Ishikawa (cell line): ENCODE measurements around the gene NUMB.

Experiments used
- CEBPB ChIP-seq: IDR thresholded peaks from 2 replicates; pipeline ENCODE4 v1.6.1; 2012
- CREB1 ChIP-seq: IDR thresholded peaks from 2 replicates; pipeline ENCODE4 v1.6.1; 2012; ENCODE audit warnings: low read depth
- EGR1 ChIP-seq: IDR thresholded peaks from 2 replicates; pipeline ENCODE4 v1.6.1; 2012
- EP300 ChIP-seq: IDR thresholded peaks from 2 replicates; pipeline ENCODE4 v1.6.1; 2012; ENCODE audit warnings: borderline replicate concordance
- FOXM1 ChIP-seq: IDR thresholded peaks from 2 replicates; pipeline ENCODE4 v1.6.1; 2012; ENCODE audit warnings: low read depth, borderline replicate concordance
- MAX ChIP-seq: IDR thresholded peaks from 2 replicates; pipeline ENCODE4 v1.6.1; 2012
- NFIC ChIP-seq: IDR thresholded peaks from 2 replicates; pipeline ENCODE4 v1.6.1; 2012
- RAD21 ChIP-seq: IDR thresholded peaks from 2 replicates; pipeline ENCODE4 v1.6.1; 2012; ENCODE audit warnings: low read depth
- REST ChIP-seq: IDR thresholded peaks from 2 replicates; pipeline ENCODE4 v1.6.1; 2012; ENCODE audit warnings: low read depth, mild to moderate bottlenecking
- TAF1 ChIP-seq: IDR thresholded peaks from 2 replicates; pipeline ENCODE4 v1.6.1; 2012; ENCODE audit warnings: low read depth, mild to moderate bottlenecking
- TCF12 ChIP-seq: IDR thresholded peaks from 2 replicates; pipeline ENCODE4 v1.6.1; 2012; ENCODE audit warnings: low read depth
- TEAD4 ChIP-seq: IDR thresholded peaks from 2 replicates; pipeline ENCODE4 v1.6.1; 2012
- YY1 ChIP-seq: IDR thresholded peaks from 2 replicates; pipeline ENCODE4 v1.6.1; 2012; ENCODE audit warnings: low read depth
- ZBTB7A ChIP-seq: IDR thresholded peaks from 2 replicates; pipeline ENCODE4 v1.6.1; 2012; ENCODE audit warnings: low read depth
- TF ChIP-seq, protein P1 (sequence below): IDR thresholded peaks from 2 replicates; pipeline ENCODE4 v1.6.1; 2012

NUMB gene

DNA sequence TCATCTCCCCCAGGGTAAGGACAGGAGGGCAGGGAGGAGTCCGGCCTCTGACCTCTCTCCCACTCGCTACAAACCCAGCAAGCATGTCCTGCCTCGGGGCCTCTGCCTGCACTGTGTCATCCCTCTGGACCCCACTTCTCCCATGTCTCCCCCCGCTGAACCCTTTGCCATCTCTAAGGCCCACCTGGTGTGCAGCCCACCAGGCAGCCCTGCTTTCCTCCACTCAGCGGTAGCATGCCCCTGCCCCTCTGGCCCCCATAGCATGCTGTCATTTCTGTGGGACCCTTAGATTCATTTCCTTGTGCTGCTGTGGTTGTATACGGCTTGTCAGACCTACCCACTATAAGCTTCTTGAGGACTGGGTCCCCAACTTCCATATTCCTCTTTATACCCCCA, 203.3 kb downstream of the NUMB start:
- no peak for TF ChIP-seq MAX
- no peak for TF ChIP-seq CEBPB
- TF ChIP-seq ZBTB7A = no peak
- no peak for TF ChIP-seq YY1
- TF ChIP-seq TEAD4 = no peak
- no peak for TF ChIP-seq CREB1
- TF ChIP-seq NFIC = no peak
- TF ChIP-seq FOXM1 = no peak
- no peak for TF ChIP-seq EGR1
- no peak for TF ChIP-seq REST
- no peak for TF ChIP-seq TCF12
- TF ChIP-seq EP300 = no peak
- TF ChIP-seq TAF1 = no peak
- TF ChIP-seq RAD21 = no peak
- TF ChIP-seq, protein P1, sequence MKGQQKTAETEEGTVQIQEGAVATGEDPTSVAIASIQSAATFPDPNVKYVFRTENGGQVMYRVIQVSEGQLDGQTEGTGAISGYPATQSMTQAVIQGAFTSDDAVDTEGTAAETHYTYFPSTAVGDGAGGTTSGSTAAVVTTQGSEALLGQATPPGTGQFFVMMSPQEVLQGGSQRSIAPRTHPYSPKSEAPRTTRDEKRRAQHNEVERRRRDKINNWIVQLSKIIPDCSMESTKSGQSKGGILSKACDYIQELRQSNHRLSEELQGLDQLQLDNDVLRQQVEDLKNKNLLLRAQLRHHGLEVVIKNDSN = no peak

DNA sequence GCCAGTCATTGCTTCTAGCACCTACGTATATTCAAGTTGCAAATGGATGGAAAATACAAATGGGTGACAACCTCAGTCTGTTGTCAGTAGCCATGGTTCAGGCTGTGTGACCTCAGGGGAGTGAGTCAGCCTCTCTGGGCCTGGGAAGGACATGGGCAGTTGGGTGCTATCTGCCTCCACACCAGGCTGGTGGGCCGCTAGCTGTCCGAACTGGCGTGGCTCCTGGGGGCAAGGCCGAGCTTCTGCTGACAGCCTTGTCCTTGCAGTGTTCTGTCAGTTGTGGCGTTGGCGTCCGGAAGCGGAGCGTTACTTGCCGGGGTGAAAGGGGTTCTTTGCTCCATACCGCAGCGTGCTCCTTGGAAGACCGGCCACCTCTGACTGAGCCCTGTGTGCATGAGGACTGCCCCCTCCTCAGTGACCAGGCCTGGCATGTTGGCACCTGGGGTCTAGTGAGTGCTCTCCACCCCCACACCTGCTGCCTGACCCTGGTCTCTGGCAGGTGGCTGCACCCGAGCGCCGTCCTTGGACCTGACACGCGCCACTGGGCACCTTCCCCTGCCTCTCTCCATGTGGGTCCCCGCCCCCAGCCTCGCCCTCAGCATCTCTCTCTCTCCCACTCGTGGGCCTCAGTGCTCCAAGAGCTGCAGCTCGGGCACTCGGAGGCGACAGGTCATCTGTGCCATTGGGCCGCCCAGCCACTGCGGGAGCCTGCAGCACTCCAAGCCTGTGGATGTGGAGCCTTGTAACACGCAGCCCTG, 203.9 kb downstream of the NUMB start:
- TF ChIP-seq CREB1 (no peak), EP300 (no peak), EGR1 (no peak), CEBPB (no peak), TAF1 (no peak)

DNA sequence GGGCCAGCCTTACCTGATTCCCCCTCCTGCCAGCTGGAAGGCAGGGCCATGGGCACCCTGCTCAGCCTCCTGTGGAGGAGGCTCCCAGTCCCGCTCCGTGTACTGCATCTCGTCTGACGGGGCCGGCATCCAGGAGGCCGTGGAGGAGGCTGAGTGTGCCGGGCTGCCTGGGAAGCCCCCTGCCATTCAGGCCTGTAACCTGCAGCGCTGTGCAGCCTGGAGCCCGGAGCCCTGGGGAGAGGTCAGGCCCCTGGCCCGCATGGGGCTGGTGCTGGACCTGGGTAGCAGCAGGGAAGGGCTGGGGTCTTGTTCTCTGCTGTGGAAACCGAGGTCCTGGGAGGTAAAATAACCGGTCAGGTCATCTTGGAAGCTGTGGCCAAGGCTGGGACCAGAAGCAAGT, 204.6 kb downstream of the NUMB start:
- TF ChIP-seq CREB1 (no peak), MAX (no peak), TCF12 (no peak), EP300 (no peak), CEBPB (no peak), REST (no peak), TAF1 (no peak), EGR1 (no peak), TEAD4 (no peak), NFIC (no peak), FOXM1 (no peak), ZBTB7A (no peak), YY1 (no peak), RAD21 (no peak)
- TF ChIP-seq, protein P1 = no peak

DNA sequence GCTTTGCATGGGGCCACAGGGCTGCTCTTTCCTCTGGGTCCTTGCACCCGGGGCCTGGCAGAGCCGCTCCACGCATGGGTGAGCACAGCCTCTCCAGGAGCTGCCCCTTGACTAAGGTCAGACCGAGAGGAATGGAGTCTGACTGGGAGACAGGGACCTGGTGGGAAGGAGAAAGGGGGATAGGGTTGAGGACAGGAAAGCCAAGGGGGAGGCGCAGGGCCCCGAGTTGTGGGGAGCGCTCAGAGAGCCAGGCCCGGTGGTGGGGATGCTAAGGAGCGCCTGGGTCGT, 205.1 kb downstream of the NUMB start:
- TF ChIP-seq NFIC (no peak), TCF12 (no peak), CREB1 (no peak), RAD21 (no peak), TAF1 (no peak), EGR1 (no peak), EP300 (no peak), YY1 (no peak), FOXM1 (no peak)

GRCh38 chr14:73252491-73253322, 205.6 kb downstream of the NUMB start:
- TF ChIP-seq, protein P1 = no peak
- TF ChIP-seq TAF1 (no peak), ZBTB7A (no peak)
